MM.1S (cell line): ENCODE results near the gene NEURL3.
A peak's percentile ranks its signal among the peaks of the same experiment; 100 is the strongest.

Experiments
- DNase-seq: peaks from one replicate; pipeline ENCODE4 v3.0.0-alpha.2; 2015
- H2AFZ ChIP-seq: fragments of 300-600 bp; sonication (generic); 2 replicates; pipeline ENCODE4 v1.6.0; 2016; ENCODE audit warnings: antibody characterized with exemption, low read length
- H3F3A ChIP-seq: fragments of 300-600 bp; sonication (generic); 2 replicates; pipeline ENCODE4 v1.6.1; 2016; ENCODE audit warnings: mild to moderate bottlenecking, antibody characterized with exemption, low read length, moderate library complexity, mixed read lengths; ENCODE audit not compliant: insufficient read depth
- H3K27ac ChIP-seq: fragments of 300-600 bp; sonication (generic); 2 replicates; pipeline ENCODE4 v1.5.1; 2016; ENCODE audit warnings: mild to moderate bottlenecking, low read length
- H3K27me3 ChIP-seq: fragments of 300-600 bp; sonication (generic); replicated peaks from 2 replicates; pipeline ENCODE4 v1.6.0; 2016; ENCODE audit warnings: low read length; ENCODE audit not compliant: insufficient read depth
- H3K36me3 ChIP-seq: fragments of 300-600 bp; sonication (generic); replicated peaks from 2 replicates; pipeline ENCODE4 v1.6.1; 2016; ENCODE audit warnings: mild to moderate bottlenecking, low read length, mixed read lengths; ENCODE audit not compliant: insufficient read depth
- H3K4me1 ChIP-seq: fragments of 300-600 bp; sonication (generic); 2 replicates; pipeline ENCODE4 v1.6.1; 2016; ENCODE audit warnings: low read length, mixed read lengths
- H3K4me2 ChIP-seq: fragments of 300-600 bp; sonication (generic); 2 replicates; pipeline ENCODE4 v1.6.0; 2016; ENCODE audit warnings: low read depth, low read length
- H3K4me3 ChIP-seq: fragments of 300-600 bp; sonication (generic); 2 replicates; pipeline ENCODE4 v1.5.1; 2016; ENCODE audit warnings: low read length, mixed read lengths
- H3K79me2 ChIP-seq: fragments of 300-600 bp; sonication (generic); 2 replicates; pipeline ENCODE4 v1.6.1; 2016; ENCODE audit warnings: mixed run types, low read length, mixed read lengths
- H3K9ac ChIP-seq: fragments of 300-600 bp; sonication (generic); 2 replicates; pipeline ENCODE4 v1.6.1; 2016; ENCODE audit warnings: low read length, mixed read lengths
- H3K9me2 ChIP-seq: fragments of 300-600 bp; sonication (generic); replicated peaks from 2 replicates; pipeline ENCODE4 v1.6.1; 2016; ENCODE audit warnings: mild to moderate bottlenecking, low read length, mixed read lengths; ENCODE audit not compliant: insufficient read depth
- H3K9me3 ChIP-seq: fragments of 300-600 bp; sonication (generic); replicated peaks from 2 replicates; pipeline ENCODE4 v1.6.1; 2016; ENCODE audit warnings: mild to moderate bottlenecking, low read length, mixed read lengths; ENCODE audit not compliant: insufficient read depth
- H4K20me1 ChIP-seq: fragments of 300-600 bp; sonication (generic); 2 replicates; pipeline ENCODE4 v1.6.1; 2016; ENCODE audit warnings: mild to moderate bottlenecking, low read length, moderate library complexity, mixed read lengths; ENCODE audit not compliant: insufficient read depth
- EZH2 ChIP-seq: fragments of 300-600 bp; sonication (generic); optimal IDR thresholded peaks from 2 replicates; pipeline ENCODE3; 2017; ENCODE audit warnings: low read depth, mild to moderate bottlenecking, antibody characterized with exemption, low read length, mixed read lengths
- EZH2phosphoT487 ChIP-seq: fragments of 300-600 bp; sonication (generic); IDR thresholded peaks from 2 replicates; pipeline ENCODE4 v1.6.1; 2018; ENCODE audit warnings: antibody characterized with exemption, low read length
- TF ChIP-seq, protein P1 (sequence below): fragments of 300-600 bp; sonication (generic); IDR thresholded peaks from 2 replicates; pipeline ENCODE4 v1.5.1; 2016; ENCODE audit warnings: antibody characterized with exemption, low read length, mixed read lengths

The NEURL3 gene

DNA sequence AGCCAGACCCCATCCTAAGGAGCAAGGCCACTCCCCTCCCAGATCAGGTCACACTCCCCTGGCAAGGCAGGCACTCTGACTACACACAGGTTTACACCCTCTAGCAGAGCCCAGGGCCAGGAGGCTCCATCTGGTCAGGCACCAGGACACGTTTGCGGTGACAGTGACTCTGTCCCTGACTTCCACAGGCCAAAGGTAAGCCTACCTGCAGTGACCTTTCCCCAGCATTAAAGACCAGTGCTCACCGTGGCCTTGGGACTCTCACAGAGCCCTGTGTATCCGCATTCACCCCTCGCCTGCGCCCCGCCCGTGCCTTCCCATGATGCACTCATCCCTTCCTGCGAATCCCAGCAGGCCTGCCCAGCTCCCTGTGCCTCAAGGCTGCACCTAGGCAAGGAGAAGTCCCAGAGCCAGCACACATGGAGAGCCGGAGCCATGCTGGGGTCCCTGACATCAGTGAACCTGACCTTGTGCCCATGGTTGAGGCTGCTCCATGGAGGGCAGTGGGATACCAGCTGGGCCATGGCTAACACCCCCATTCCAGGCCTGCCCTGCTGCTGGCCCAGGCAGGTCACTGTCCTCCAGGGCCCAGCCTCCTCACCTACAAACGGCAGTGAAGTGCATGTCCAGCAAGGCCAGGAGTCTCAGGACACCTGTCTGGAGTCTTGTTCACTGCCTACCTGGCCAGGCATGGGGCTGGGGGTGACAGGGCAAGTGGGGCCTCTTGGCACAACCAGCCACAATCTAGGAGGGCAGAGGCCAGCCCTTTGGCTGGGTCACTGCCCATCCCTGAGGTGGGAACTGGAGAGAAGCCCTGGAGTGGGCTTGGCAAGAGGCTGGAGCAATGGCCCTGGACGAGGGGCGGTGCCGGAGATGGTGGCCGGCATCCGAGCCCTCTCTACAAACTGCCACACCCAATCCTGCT, 3.0 kb downstream of the NEURL3 start:
- Histone ChIP-seq H3K9me3 (no peaks in the 10 kb centered on the region), H3K36me3 (no peaks in the 10 kb centered on the region), H3K27ac (no peak overlapping the region), H2AFZ (peak overlapping the region; percentile 36), H3K4me1 (peaks cover 12% of the 10 kb centered on the region), H3K27me3 (no peaks in the 10 kb centered on the region), H3K4me2 (no peak overlapping the region), H3F3A (no peaks in the 10 kb centered on the region), H3K9ac (no peak overlapping the region), H3K4me3 (no peak overlapping the region), H4K20me1 (no peaks in the 10 kb centered on the region), H3K9me2 (no peaks in the 10 kb centered on the region), H3K79me2 (no peaks in the 10 kb centered on the region)
- no peak for DNase-seq
- TF ChIP-seq EZH2: no peak
- TF ChIP-seq, protein P1, sequence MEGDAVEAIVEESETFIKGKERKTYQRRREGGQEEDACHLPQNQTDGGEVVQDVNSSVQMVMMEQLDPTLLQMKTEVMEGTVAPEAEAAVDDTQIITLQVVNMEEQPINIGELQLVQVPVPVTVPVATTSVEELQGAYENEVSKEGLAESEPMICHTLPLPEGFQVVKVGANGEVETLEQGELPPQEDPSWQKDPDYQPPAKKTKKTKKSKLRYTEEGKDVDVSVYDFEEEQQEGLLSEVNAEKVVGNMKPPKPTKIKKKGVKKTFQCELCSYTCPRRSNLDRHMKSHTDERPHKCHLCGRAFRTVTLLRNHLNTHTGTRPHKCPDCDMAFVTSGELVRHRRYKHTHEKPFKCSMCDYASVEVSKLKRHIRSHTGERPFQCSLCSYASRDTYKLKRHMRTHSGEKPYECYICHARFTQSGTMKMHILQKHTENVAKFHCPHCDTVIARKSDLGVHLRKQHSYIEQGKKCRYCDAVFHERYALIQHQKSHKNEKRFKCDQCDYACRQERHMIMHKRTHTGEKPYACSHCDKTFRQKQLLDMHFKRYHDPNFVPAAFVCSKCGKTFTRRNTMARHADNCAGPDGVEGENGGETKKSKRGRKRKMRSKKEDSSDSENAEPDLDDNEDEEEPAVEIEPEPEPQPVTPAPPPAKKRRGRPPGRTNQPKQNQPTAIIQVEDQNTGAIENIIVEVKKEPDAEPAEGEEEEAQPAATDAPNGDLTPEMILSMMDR: no peak
- TF ChIP-seq EZH2phosphoT487: no peak

DNA sequence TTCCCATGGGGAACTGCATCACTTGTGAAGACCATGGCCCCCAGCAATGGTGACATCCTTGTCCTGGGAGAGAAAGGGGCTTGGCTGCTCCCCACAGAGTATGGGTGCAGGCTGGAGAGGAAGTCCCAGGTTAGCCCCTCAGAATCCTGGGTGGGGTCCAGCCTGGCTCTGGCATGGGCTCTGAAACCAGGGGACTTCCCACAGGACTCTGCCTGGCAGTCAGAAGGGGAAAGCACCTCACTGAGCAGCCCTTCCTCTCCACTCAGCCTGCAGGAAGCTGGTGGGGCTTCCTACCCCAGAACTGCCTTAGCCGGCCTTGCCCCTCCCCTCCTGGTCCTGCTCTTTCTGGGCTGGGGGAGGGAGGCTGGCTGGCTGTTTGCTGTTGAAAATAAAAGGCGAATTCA, 3.7 kb downstream of the NEURL3 start:
- peak overlapping the region; percentile 36 for H2AFZ ChIP-seq
- H3K9me3 ChIP-seq: no peaks in the 10 kb centered on the region
- no peaks in the 10 kb centered on the region for H3K27me3 ChIP-seq
- H3F3A ChIP-seq: no peaks in the 10 kb centered on the region
- no peaks in the 10 kb centered on the region for H3K36me3 ChIP-seq
- H3K4me2 ChIP-seq: no peak overlapping the region
- H3K9ac ChIP-seq: no peak overlapping the region
- no peak overlapping the region for H3K27ac ChIP-seq
- H3K9me2 ChIP-seq: no peaks in the 10 kb centered on the region
- no peaks in the 10 kb centered on the region for H3K79me2 ChIP-seq
- H3K4me1 ChIP-seq: peaks cover 12% of the 10 kb centered on the region
- H4K20me1 ChIP-seq: no peaks in the 10 kb centered on the region
- no peak overlapping the region for H3K4me3 ChIP-seq
- peak; percentile 41 for DNase-seq
- TF ChIP-seq, protein P1: no peak
- TF ChIP-seq EZH2phosphoT487 (no peak), EZH2 (no peak)

DNA sequence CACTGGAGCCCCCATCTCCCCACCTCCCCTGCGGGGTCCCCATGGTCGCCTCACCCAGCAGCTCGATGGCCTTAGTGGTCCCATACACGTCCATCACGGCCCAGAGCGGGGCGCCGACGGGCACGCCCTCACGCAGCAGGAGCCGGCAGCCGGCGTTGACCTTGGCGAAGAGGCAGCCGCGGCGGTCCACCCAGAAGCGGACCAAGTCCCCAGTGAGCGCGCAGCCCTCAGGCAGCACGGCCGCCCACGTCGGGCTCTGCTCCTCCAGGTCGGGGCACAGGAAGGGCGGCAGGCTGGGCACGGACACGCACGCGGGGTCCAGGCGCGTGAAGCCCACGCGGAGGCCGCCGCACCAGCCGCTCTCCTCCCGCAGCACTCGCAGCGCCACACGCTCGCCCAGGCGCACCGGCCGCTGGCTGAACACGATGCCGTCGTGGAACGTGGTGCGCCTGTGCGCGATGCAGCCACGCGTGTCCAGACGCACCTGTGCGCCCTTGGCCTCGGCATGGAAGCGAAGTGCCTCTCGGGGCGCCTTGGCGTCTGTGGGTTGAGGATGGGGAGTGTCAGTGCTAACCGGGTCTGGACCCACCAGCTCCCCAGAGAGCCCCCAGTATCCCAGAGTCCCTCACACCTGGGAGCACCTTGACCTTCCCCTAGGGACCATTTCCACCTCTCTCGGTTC, 4.6 kb downstream of the NEURL3 start:
- Histone ChIP-seq H3K9me2 (no peaks in the 10 kb centered on the region), H2AFZ (no peak overlapping the region), H3K4me3 (no peak overlapping the region), H3K79me2 (no peaks in the 10 kb centered on the region), H3K4me1 (peaks cover 12% of the 10 kb centered on the region), H4K20me1 (no peaks in the 10 kb centered on the region), H3K27ac (no peak overlapping the region), H3K9me3 (no peaks in the 10 kb centered on the region), H3K36me3 (no peaks in the 10 kb centered on the region), H3K4me2 (no peak overlapping the region), H3K27me3 (no peaks in the 10 kb centered on the region), H3K9ac (no peak overlapping the region), H3F3A (no peaks in the 10 kb centered on the region)
- no peak for DNase-seq
- TF ChIP-seq, protein P1: no peak
- TF ChIP-seq EZH2: no peak
- TF ChIP-seq EZH2phosphoT487: no peak
